ENCODE measurements around the gene MYCBP2.

- TF ChIP-seq CTCF (conservative IDR thresholded peaks at IDR 0.05 in 1 of 2, IDR thresholded peaks at IDR 0.05 in 1 of 2; ENCODE audit: low read depth in 1 of 2, low read length in 2 of 2), result no peak
- TF ChIP-seq EZH2 (IDR thresholded peaks at IDR 0.05; ENCODE audit: low read length, missing control alignments), result no peak
Observed at GRCh38 chr13:77053192-77053591, 273.7 kb downstream of the MYCBP2 start.

All from fibroblast of lung (primary cell).